Body of pancreas (tissue), 4 donors: ENCODE data around the gene SVEP1. TPM values are rescaled to one million over a fixed set of nuclear protein-coding genes. Genes with fewer than 3 reads are reported as not detected.

ENCODE experiments used
- ATAC-seq: fragments of 150-250 bp; one replicate; pipeline ENCODE4 v1.9.1; 2016
- DNase-seq, 4 donors: peaks; one replicate each; pipeline ENCODE4 v3.0.0-alpha.2; 2019
- H3K27ac ChIP-seq, 4 donors: fragments of 200-600 bp; sonication (generic); 1 replicate in 3 of 4; 2 replicates in 1 of 4; pipeline versions ENCODE4 v1.5.1 to v1.6.1; 2016 to 2019; ENCODE audit warnings: mild to moderate bottlenecking in 1 of 4, mixed read lengths in 1 of 4, moderate library complexity in 1 of 4
- H3K27me3 ChIP-seq, 2 donors: fragments of 200-600 bp; sonication (generic); one replicate each; pipeline ENCODE4 v1.6.0; 2016; ENCODE audit warnings: mild to moderate bottlenecking in 1 of 2
- H3K36me3 ChIP-seq, 2 donors: fragments of 200-600 bp; sonication (generic); replicated peaks in 1 of 2; 2 replicates each; pipeline ENCODE4 v1.5.1; 2016; ENCODE audit warnings: low read depth in 2 of 2; ENCODE audit not compliant: insufficient read depth in 1 of 2
- H3K4me1 ChIP-seq: fragments of 200-600 bp; sonication (generic); one replicate; pipeline ENCODE4 v1.6.0; 2016
- H3K4me3 ChIP-seq, 2 donors: fragments of 200-600 bp; sonication (generic); 1 replicate in 1 of 2; 2 replicates in 1 of 2; pipeline ENCODE4 v1.5.1; 2016 to 2019
- H3K9me3 ChIP-seq, 3 donors: fragments of 200-600 bp; sonication (generic); 1 replicate in 2 of 3; 2 replicates in 1 of 3; pipeline ENCODE4 v1.5.1; 2016
- POLR2A ChIP-seq, 3 donors: fragments of 450-650 bp; IDR thresholded peaks; one replicate each; pipeline ENCODE4 v1.6.1; 2016; ENCODE audit warnings: antibody characterized with exemption in 3 of 3, mild to moderate bottlenecking in 2 of 3
- WGBS, 2 donors: methylation state at CpG; one replicate each; pipeline ENCODE4 v1.1.5; 2017; 5-methylcytosine and 5-hydroxymethylcytosine counted together
- intact Hi-C: fragments of 100-400 bp; cut with DNase I; formaldehyde crosslinking; loops from one replicate; pipeline ENCODE4 v1.15.1; 2023
- total RNA-seq, 2 donors: library from RNA; depleted of rRNA; stranded (reverse); fragments of >200 nt; gene quantifications; one replicate each; pipeline ENCODE4 v1.1.0, GENCODE V29; 2016
- TF ChIP-seq, protein P1 (sequence below), 7 experiments: fragments of 450-650 bp in 4 of 7; fragments of 200-600 bp in 3 of 7; sonication (generic) in 3 of 7; IDR thresholded peaks; one replicate each; pipeline ENCODE4 v1.5.1; 2016 to 2019; ENCODE audit warnings: antibody characterized with exemption in 7 of 7

Gene SVEP1
- total RNA-seq, 2 donors from 2014 or later = 23.7 to 34.0 TPM

GRCh38 chr9:110455860-110456259, 123.7 kb downstream of the SVEP1 start:
- Histone ChIP-seq H3K9me3 (no peaks in the 10 kb centered on the region), H3K4me3 (no peak overlapping the region), H3K27ac (no peak overlapping the region), H3K4me1 (peaks cover 7% of the 10 kb centered on the region), H3K27me3 (no peaks in the 10 kb centered on the region), H3K36me3 (no peaks in the 10 kb centered on the region)
- intact Hi-C loops = no loop called here
- TF ChIP-seq, protein P1, sequence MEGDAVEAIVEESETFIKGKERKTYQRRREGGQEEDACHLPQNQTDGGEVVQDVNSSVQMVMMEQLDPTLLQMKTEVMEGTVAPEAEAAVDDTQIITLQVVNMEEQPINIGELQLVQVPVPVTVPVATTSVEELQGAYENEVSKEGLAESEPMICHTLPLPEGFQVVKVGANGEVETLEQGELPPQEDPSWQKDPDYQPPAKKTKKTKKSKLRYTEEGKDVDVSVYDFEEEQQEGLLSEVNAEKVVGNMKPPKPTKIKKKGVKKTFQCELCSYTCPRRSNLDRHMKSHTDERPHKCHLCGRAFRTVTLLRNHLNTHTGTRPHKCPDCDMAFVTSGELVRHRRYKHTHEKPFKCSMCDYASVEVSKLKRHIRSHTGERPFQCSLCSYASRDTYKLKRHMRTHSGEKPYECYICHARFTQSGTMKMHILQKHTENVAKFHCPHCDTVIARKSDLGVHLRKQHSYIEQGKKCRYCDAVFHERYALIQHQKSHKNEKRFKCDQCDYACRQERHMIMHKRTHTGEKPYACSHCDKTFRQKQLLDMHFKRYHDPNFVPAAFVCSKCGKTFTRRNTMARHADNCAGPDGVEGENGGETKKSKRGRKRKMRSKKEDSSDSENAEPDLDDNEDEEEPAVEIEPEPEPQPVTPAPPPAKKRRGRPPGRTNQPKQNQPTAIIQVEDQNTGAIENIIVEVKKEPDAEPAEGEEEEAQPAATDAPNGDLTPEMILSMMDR (IDR thresholded peaks at IDR 0.05) = no peak
- no peak for TF ChIP-seq POLR2A (IDR thresholded peaks at IDR 0.05)
- peak in 2 of 4 donors; percentile 6 to 30 for DNase-seq
- ATAC-seq = no peak

- WGBS, 2 donors = 26 to 28% methylated on average over 3 of the region's 3 CpGs
- no peaks in the 10 kb centered on the region for H3K27me3 ChIP-seq
- no peak overlapping the region for H3K4me3 ChIP-seq
- TF ChIP-seq, protein P1 (IDR thresholded peaks at IDR 0.05) = peak in 6 of 7 experiments; percentile 19 to 45 (median 38)
- no peak for TF ChIP-seq POLR2A (IDR thresholded peaks at IDR 0.05)
- intact Hi-C loops = no loop called here
- no peaks in the 10 kb centered on the region for H3K36me3 ChIP-seq
- no peaks in the 10 kb centered on the region for H3K9me3 ChIP-seq
- DNase-seq (no peak), ATAC-seq (no peak)
- no peak overlapping the region for H3K27ac ChIP-seq
- peaks cover 7% of the 10 kb centered on the region for H3K4me1 ChIP-seq
Observed at GRCh38 chr9:110452227-110452801, 127.2 kb downstream of the SVEP1 start.

DNA sequence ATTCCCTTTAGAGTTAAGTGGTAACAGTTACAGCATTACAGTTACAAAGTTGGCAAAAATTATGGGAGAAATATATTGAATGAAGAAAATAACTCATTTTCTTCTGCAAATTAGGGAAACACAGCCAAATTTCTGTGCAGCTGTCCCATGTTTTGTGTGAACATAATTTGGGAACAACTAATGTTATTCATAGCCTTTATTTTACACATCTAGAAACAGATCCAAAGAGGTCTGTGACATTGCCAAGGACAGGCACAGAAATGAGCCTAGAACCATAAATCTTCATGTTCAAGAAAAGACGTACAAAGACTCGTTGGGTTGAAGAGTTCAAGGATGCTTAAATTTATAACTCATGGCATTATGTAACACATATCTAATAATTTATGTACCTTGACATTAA, 127.8 kb downstream of the SVEP1 start:
- WGBS, 2 donors = 23 to 29% methylated on average over 2 of the region's 2 CpGs
- H3K4me3 ChIP-seq = no peak overlapping the region
- no peaks in the 10 kb centered on the region for H3K9me3 ChIP-seq
- no peaks in the 10 kb centered on the region for H3K27me3 ChIP-seq
- H3K27ac ChIP-seq = no peak overlapping the region
- ATAC-seq (no peak), DNase-seq (no peak)
- no peaks in the 10 kb centered on the region for H3K36me3 ChIP-seq
- intact Hi-C loops = no loop called here
- peaks cover 7% of the 10 kb centered on the region for H3K4me1 ChIP-seq
- no peak for TF ChIP-seq POLR2A (IDR thresholded peaks at IDR 0.05)
- TF ChIP-seq, protein P1 (IDR thresholded peaks at IDR 0.05) = no peak

- Histone ChIP-seq H3K4me3 (no peak overlapping the region), H3K27ac (no peak overlapping the region), H3K9me3 (no peaks in the 10 kb centered on the region), H3K4me1 (no peaks in the 10 kb centered on the region), H3K36me3 (no peaks in the 10 kb centered on the region), H3K27me3 (no peaks in the 10 kb centered on the region)
- ATAC-seq = no peak
- TF ChIP-seq, protein P1 (IDR thresholded peaks at IDR 0.05) = no peak
- no peak for TF ChIP-seq POLR2A (IDR thresholded peaks at IDR 0.05)
- intact Hi-C loops = no loop called here
- no peak for DNase-seq
Observed at GRCh38 chr9:110447476-110447875, 132.1 kb downstream of the SVEP1 start.

DNA sequence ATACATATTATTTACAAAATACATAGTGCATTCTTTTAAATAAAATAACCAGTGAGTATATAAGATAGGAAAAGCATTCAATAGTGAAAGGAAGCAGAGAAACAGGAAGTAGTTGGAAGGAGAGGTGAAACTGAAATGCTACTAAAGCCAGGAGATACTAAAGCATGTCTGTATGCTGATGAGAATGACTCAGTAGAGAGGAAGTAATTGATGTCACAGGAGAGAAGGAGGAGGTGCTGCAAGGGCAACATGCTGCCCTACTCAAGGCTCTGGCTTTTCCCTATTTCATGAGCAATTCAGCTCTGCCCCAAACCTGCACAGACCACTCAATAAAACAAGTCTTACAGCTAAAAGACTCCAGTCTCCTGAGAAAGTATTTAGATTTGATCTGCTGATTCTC, 133.4 kb downstream of the SVEP1 start:
- no peak for TF ChIP-seq POLR2A (IDR thresholded peaks at IDR 0.05)
- TF ChIP-seq, protein P1 (IDR thresholded peaks at IDR 0.05) = no peak
- intact Hi-C loops = no loop called here
- no peak for DNase-seq
- no peaks in the 10 kb centered on the region for H3K27me3 ChIP-seq
- no peak for ATAC-seq
- H3K27ac ChIP-seq = no peak overlapping the region
- H3K4me3 ChIP-seq = no peak overlapping the region
- no peaks in the 10 kb centered on the region for H3K36me3 ChIP-seq
- H3K4me1 ChIP-seq = no peaks in the 10 kb centered on the region
- no peaks in the 10 kb centered on the region for H3K9me3 ChIP-seq
